ENCODE results near the gene RALGDS. TPM values are rescaled to one million over a fixed set of nuclear protein-coding genes. Genes with fewer than 3 reads are reported as not detected.

The RALGDS gene
- total and polyA plus RNA-seq, 9 of the 15 experiments (the other 6 are each of a cell fraction or from before 2014, with no cell fraction given): 0.75 to 43.3 (median 27.1) TPM

- H3K36me3 ChIP-seq (ENCODE audit: control insufficient read depth, insufficient read depth, low read length): no peaks in the 10 kb centered on the region
- in situ Hi-C loops (cut with MboI) (no loop called here), intact Hi-C loops (cut with micrococcal nuclease) (no loop called here)
- no peaks in the 10 kb centered on the region for H3K79me2 ChIP-seq (ENCODE audit: control insufficient read depth, insufficient read depth, low read length)
- no peaks in the 10 kb centered on the region for H3K9me3 ChIP-seq (replicated peaks; ENCODE audit: control insufficient read depth, insufficient read depth, low read depth, low read length)
- no peak overlapping the region for H2AFZ ChIP-seq (ENCODE audit: low read depth, low read length)
- ATAC-seq: no peak
- DNase-seq (ENCODE audit: extremely low read depth in 1 of 4, low spot score in 3 of 4): no peak
- TF ChIP-seq BDP1 (IDR thresholded peaks at IDR 0.05; ENCODE audit: insufficient read depth, insufficient read length): no peak
- no peak for TF ChIP-seq HSF4 (CRISPR knock-in tag; IDR thresholded peaks at IDR 0.05; ENCODE audit: borderline replicate concordance)
- no peak for TF ChIP-seq SMARCA4 (IDR thresholded peaks at IDR 0.05)
- no peak for TF ChIP-seq RBM25 (IDR thresholded peaks at IDR 0.05; ENCODE audit: low read depth, low read length, severe bottlenecking)
- no peak for TF ChIP-seq GTF2B (IDR thresholded peaks at IDR 0.05; ENCODE audit: extremely low read depth, insufficient read length)
- TF ChIP-seq SAFB2 (IDR thresholded peaks at IDR 0.05; ENCODE audit: borderline replicate concordance, low read depth, low read length, severe bottlenecking): no peak
- TF ChIP-seq HIVEP1 (CRISPR knock-in tag; IDR thresholded peaks at IDR 0.05): no peak
- no peak for TF ChIP-seq ZNF830 (CRISPR knock-in tag; IDR thresholded peaks at IDR 0.05)
- no peak for TF ChIP-seq NKRF (IDR thresholded peaks at IDR 0.05; ENCODE audit: borderline replicate concordance)
- TF ChIP-seq NCOA6 (IDR thresholded peaks at IDR 0.05): no peak
- no peak for TF ChIP-seq EHMT2 (IDR thresholded peaks at IDR 0.05)
- TF ChIP-seq, protein P1, sequence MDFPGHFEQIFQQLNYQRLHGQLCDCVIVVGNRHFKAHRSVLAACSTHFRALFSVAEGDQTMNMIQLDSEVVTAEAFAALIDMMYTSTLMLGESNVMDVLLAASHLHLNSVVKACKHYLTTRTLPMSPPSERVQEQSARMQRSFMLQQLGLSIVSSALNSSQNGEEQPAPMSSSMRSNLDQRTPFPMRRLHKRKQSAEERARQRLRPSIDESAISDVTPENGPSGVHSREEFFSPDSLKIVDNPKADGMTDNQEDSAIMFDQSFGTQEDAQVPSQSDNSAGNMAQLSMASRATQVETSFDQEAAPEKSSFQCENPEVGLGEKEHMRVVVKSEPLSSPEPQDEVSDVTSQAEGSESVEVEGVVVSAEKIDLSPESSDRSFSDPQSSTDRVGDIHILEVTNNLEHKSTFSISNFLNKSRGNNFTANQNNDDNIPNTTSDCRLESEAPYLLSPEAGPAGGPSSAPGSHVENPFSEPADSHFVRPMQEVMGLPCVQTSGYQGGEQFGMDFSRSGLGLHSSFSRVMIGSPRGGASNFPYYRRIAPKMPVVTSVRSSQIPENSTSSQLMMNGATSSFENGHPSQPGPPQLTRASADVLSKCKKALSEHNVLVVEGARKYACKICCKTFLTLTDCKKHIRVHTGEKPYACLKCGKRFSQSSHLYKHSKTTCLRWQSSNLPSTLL (IDR thresholded peaks at IDR 0.05): no peak
- TF ChIP-seq HLTF (IDR thresholded peaks at IDR 0.05): no peak
- TF ChIP-seq, protein P2, sequence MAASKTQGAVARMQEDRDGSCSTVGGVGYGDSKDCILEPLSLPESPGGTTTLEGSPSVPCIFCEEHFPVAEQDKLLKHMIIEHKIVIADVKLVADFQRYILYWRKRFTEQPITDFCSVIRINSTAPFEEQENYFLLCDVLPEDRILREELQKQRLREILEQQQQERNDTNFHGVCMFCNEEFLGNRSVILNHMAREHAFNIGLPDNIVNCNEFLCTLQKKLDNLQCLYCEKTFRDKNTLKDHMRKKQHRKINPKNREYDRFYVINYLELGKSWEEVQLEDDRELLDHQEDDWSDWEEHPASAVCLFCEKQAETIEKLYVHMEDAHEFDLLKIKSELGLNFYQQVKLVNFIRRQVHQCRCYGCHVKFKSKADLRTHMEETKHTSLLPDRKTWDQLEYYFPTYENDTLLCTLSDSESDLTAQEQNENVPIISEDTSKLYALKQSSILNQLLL (CRISPR knock-in tag; IDR thresholded peaks at IDR 0.05; ENCODE audit: borderline replicate concordance): no peak
- peaks cover 23 to 35% of the 10 kb centered on the region in 2 experiments for H3K27me3 ChIP-seq (ENCODE audit: control insufficient read depth in 2 of 2, insufficient read depth in 2 of 2, low read length in 2 of 2)
- H3K4me2 ChIP-seq (ENCODE audit: insufficient read depth, low read length): no peak overlapping the region
- no peak for FAIRE-seq
- H3K9me1 ChIP-seq (ENCODE audit: control insufficient read depth, insufficient read depth, low read length): peaks cover 4% of the 10 kb centered on the region
- H3K4me1 ChIP-seq (replicated peaks in 1 of 2; ENCODE audit: control insufficient read depth in 2 of 2, insufficient read depth in 2 of 2, low read length in 2 of 2): no peaks in the 10 kb centered on the region; a peak in 1 of 5 replicates
- POLR2A ChIA-PET: interaction anchor here (0.6 to 1.3 kb wide), 3 partner anchors 10 to 142 kb away, joined by 3 to 4 read pairs (median 3); no protein-coding TSS in a partner anchor
- no peak overlapping the region for H3K9ac ChIP-seq (ENCODE audit: insufficient read depth in 1 of 2, low read depth in 2 of 2, low read length in 2 of 2)
- BruUV-seq (replicated peaks): no TSS peak
- CTCF ChIA-PET (ENCODE audit: low intra/inter-chr PET ratio): no interaction called here
- H3K4me3 ChIP-seq: no peak overlapping the region
- 30% methylated on average over 4 of the region's 4 CpGs for WGBS (ENCODE audit: insufficient coverage, low coverage, missing lambda C conversion rate)
- no peak overlapping the region for H3K27ac ChIP-seq (ENCODE audit: extremely low read depth, low read depth, low read length)
- no peaks in the 10 kb centered on the region for H4K20me1 ChIP-seq (replicated peaks; ENCODE audit: control insufficient read depth, insufficient read depth, low read length)
Measured at GRCh38 chr9:133076691-133077090, 44.3 kb downstream of the RALGDS start.
